GM12872 (cell line): ENCODE results near the gene CTBP1.

Experiments used
- CTCF ChIP-seq: IDR thresholded peaks from 3 replicates; pipeline ENCODE4 v1.5.1; 2011; ENCODE audit warnings: low read depth, mild to moderate bottlenecking, low read length, moderate library complexity; ENCODE audit not compliant: insufficient read depth

The CTBP1 gene

GRCh38 chr4:1289207-1290164 lies 40.6 kb upstream of the CTBP1 start, which contains the start of gene MAEA:
Gene MAEA (plus strand): TSS chr4:1289891. CDS start chr4:1289914, 23 bp downstream.
- TF ChIP-seq CTCF = no peak

GRCh38 chr4:1288786-1289185 lies 39.9 kb upstream of the CTBP1 start:
- no peak for TF ChIP-seq CTCF

- TF ChIP-seq CTCF = peak; percentile 45; the same call in 2 of the 3 replicates
Observed at GRCh38 chr4:1285790-1286553, 37.0 kb upstream of the CTBP1 start.

GRCh38 chr4:1285151-1285789 lies 36.3 kb upstream of the CTBP1 start:
- no peak for TF ChIP-seq CTCF

GRCh38 chr4:1283711-1284110 lies 34.8 kb upstream of the CTBP1 start:
- TF ChIP-seq CTCF = no peak

GRCh38 chr4:1279253-1279652 lies 30.3 kb upstream of the CTBP1 start:
- TF ChIP-seq CTCF = no peak
